VCaP (cell line): ENCODE measurements around the gene CDK17.

Source experiments
- H3K27ac ChIP-seq: fragments of 450-650 bp; 2 replicates; pipeline ENCODE4 v1.5.1; 2017
- TF ChIP-seq, protein P1 (sequence below): fragments of 450-650 bp; conservative IDR thresholded peaks from 2 replicates; pipeline ENCODE4 v1.5.1; 2017; ENCODE audit warnings: mild to moderate bottlenecking, moderate library complexity

The CDK17 gene

DNA sequence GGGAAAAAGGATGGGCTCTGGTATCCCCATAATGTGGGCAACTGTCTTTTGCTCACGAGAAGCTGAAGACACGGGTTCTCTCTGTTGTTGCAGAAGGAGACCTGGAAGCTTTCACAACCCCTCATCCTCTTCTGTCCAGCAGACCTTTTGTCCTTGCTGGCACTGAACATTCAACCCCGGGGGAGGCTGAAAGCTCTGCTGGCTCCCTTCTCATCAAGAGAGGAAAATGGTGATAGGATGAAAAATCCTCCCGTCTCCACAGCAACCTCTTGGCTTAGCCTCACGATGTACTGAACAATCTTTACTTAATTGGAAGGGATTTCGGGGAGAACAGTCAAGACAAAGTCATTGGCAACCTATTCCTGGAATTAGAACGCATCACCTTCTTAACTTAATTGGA lies 167.1 kb downstream of the CDK17 start:
- H3K27ac ChIP-seq: no peak overlapping the region
- TF ChIP-seq, protein P1, sequence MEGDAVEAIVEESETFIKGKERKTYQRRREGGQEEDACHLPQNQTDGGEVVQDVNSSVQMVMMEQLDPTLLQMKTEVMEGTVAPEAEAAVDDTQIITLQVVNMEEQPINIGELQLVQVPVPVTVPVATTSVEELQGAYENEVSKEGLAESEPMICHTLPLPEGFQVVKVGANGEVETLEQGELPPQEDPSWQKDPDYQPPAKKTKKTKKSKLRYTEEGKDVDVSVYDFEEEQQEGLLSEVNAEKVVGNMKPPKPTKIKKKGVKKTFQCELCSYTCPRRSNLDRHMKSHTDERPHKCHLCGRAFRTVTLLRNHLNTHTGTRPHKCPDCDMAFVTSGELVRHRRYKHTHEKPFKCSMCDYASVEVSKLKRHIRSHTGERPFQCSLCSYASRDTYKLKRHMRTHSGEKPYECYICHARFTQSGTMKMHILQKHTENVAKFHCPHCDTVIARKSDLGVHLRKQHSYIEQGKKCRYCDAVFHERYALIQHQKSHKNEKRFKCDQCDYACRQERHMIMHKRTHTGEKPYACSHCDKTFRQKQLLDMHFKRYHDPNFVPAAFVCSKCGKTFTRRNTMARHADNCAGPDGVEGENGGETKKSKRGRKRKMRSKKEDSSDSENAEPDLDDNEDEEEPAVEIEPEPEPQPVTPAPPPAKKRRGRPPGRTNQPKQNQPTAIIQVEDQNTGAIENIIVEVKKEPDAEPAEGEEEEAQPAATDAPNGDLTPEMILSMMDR: no peak

DNA sequence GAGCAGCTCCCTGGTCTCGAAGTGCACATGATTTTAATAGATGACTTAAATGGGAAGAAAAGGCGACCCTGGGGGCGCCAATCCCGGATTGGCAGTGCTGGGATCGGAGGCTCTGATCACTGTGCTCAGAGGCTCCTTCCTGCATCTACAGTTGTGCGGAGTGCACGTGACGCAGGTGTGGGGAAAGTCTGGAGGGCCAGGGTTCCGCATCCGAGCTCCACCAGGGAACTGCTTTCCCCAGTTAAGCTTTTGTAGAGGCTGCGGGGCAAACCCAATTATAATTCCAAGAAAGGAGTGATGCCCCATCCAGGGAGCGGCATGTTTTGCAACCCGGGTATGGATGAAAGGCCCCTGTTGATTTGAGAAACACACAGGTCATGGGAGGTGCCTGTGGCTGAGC lies 169.6 kb downstream of the CDK17 start:
- TF ChIP-seq, protein P1: no peak

DNA sequence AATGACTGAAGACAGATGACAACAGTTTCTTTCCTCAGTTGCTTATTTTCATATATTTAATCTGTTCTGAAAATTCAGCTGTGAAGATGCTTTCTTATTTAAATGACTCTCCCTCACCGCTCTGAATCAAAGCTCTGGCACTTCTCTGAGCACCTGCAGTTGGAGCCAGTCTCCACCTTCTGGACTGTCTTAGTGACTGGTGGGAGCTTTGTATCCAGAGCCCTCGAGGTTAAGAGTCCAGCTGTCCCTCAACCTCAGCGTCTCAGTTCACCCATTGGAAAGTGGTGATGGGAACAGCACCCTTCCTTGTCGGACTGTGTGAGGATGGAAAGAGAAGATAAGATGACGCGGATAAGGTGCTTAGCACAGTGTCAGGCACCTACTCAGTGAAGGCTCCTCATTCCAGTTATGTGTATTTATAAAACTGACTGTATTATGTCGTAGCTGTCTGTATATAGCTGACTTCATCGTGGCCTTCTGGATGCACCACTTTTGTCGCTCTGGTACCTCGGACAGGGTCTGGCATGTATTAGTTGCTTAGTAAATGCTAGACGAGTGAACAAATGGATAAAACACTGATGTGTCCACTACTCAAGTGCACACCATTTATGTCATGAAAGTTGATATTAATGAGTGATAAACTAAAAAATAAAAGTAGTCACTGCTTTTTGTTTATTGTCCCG lies 171.5 kb downstream of the CDK17 start:
- TF ChIP-seq, protein P1: no peak
- no peak overlapping the region for H3K27ac ChIP-seq

More for the DNA sequence above, 169.6 kb downstream of the CDK17 start:
- no peak overlapping the region for H3K27ac ChIP-seq
